Activated CD4-positive, alpha-beta T cell treated with anti-CD3 and anti-CD28 coated beads, Interleukin-2, amount 50 U/mL, for 4 hours (primary cell): Measurements from ENCODE around the gene NXPH3.

Source experiments
- DNase-seq, 2 experiments: peaks; one replicate each; pipeline ENCODE4 v3.0.0-alpha.2; 2020

Gene NXPH3

GRCh38 chr17:49631496-49631895 is 55.8 kb downstream of the NXPH3 start:
- DNase-seq, result no peak
